HepG2 (cell line): ENCODE results near the gene PDIA6. TPM values are rescaled to one million over a fixed set of nuclear protein-coding genes. Genes with fewer than 3 reads are reported as not detected.
A peak's percentile ranks its signal among the peaks of the same experiment; 100 is the strongest.

Source experiments
- ATAC-seq: fragments of 200-7000 bp; cut with Tn5 transposase; 3 replicates; pipeline ENCODE4 v1.9.1; 2020; ENCODE audit warnings: mild to moderate bottlenecking, moderate library complexity
- BruUV-seq: library from RNA; stranded (reverse); fragments of 400-500 nt; replicated peaks from 2 replicates; lab custom pipeline; 2021; lab: Mats Ljungman, UMichigan
- CTCF ChIA-PET: fragments of 300-600 bp; formaldehyde crosslinking; extraction: SDS; loops from one replicate; lab custom pipeline; 2021; ENCODE audit warnings: low total read pairs, inconsistent platforms, low intra/inter-chr PET ratio; lab: Yijun Ruan, JAX
- POLR2A ChIA-PET: fragments of 350-600 bp; sonication (Branson Sonifier 250); formaldehyde crosslinking; loops from one replicate; lab custom pipeline; 2020; ENCODE audit warnings: antibody characterized with exemption, inconsistent platforms; lab: Yijun Ruan, JAX
- DNase-seq: peaks from one replicate; pipeline ENCODE4 v3.0.0-alpha.2; 2015; ENCODE audit warnings: low spot score
- FAIRE-seq: peaks from 3 replicates; lab custom pipeline; 2011; peaks lifted over from hg19 to GRCh38; lab: Jason Lieb, UNC
- H2AFZ ChIP-seq: one replicate; pipeline ENCODE4 v1.6.1; 2011; ENCODE audit warnings: low read length, inconsistent platforms
- H3K27ac ChIP-seq: fragments of 300-600 bp; 3 replicates; pipeline ENCODE4 v1.8.0; 2011; ENCODE audit warnings: mixed run types, mild to moderate bottlenecking, mixed read lengths, low read length, inconsistent platforms; ENCODE audit not compliant: insufficient read depth; ENCODE audit errors: extremely low read length
- H3K27me3 ChIP-seq, 2 experiments: fragments of 200-600 bp in 1 of 2; 2 replicates in 1 of 2; 3 replicates in 1 of 2; pipeline versions ENCODE4 v1.6.0 to v1.8.0; 2011; ENCODE audit warnings: low read length in 2 of 2, mild to moderate bottlenecking in 2 of 2, moderate library complexity in 2 of 2, inconsistent platforms in 1 of 2; ENCODE audit not compliant: insufficient read depth in 2 of 2, control insufficient read depth in 1 of 2
- H3K36me3 ChIP-seq, 2 experiments: fragments of 200-600 bp in 1 of 2; replicated peaks in 1 of 2; 2 replicates in 1 of 2; 3 replicates in 1 of 2; pipeline versions ENCODE4 v1.5.1 to v1.8.0; 2011; ENCODE audit warnings: low read length in 2 of 2, inconsistent platforms in 1 of 2; ENCODE audit not compliant: insufficient read depth in 2 of 2, control insufficient read depth in 1 of 2
- H3K4me1 ChIP-seq: 2 replicates; pipeline ENCODE4 v1.5.1; 2012; ENCODE audit warnings: low read length, inconsistent platforms; ENCODE audit not compliant: insufficient read depth
- H3K4me2 ChIP-seq: 2 replicates; pipeline ENCODE4 v1.6.0; 2011; ENCODE audit warnings: low read depth, low read length, inconsistent platforms
- H3K4me3 ChIP-seq, 3 experiments: fragments of 200-600 bp in 1 of 3; sonication (generic), shearing (Covaris generic) in 1 of 3; replicated peaks in 1 of 3; 2 replicates each; pipeline ENCODE4 v1.5.1; 2011 to 2016; ENCODE audit warnings: low read length in 3 of 3, inconsistent platforms in 2 of 3, low read depth in 2 of 3, mild to moderate bottlenecking in 2 of 3, control low read depth in 1 of 3, mixed read lengths in 1 of 3; ENCODE audit not compliant: insufficient read depth in 1 of 3
- H3K79me2 ChIP-seq: one replicate; pipeline ENCODE4 v1.6.1; 2011; ENCODE audit warnings: low read length, inconsistent platforms; ENCODE audit not compliant: insufficient read depth
- H3K9ac ChIP-seq: 2 replicates; pipeline ENCODE4 v1.6.0; 2011; ENCODE audit warnings: mild to moderate bottlenecking, low read depth, low read length, inconsistent platforms; ENCODE audit not compliant: insufficient read depth
- H3K9me3 ChIP-seq: 2 replicates; pipeline ENCODE4 v1.5.1; 2012; ENCODE audit warnings: mild to moderate bottlenecking, low read length
- H4K20me1 ChIP-seq: 2 replicates; pipeline ENCODE4 v1.6.0; 2011; ENCODE audit warnings: inconsistent platforms, mild to moderate bottlenecking, low read length, moderate library complexity; ENCODE audit not compliant: insufficient read depth
- CENPX ChIP-seq: sonication (generic); formaldehyde crosslinking; IDR thresholded peaks from 2 replicates; pipeline ENCODE4 v1.9.0; 2021; ENCODE audit warnings: mild to moderate bottlenecking, missing genetic modification reagents, moderate library complexity
- FOXJ3 ChIP-seq: sonication (generic); formaldehyde crosslinking; IDR thresholded peaks from 2 replicates; pipeline ENCODE4 v1.4.0; 2020; ENCODE audit warnings: missing genetic modification reagents, mild to moderate bottlenecking, borderline replicate concordance
- GABPA ChIP-seq, 2 experiments: IDR thresholded peaks; 2 replicates each; pipeline ENCODE4 v1.6.1; 2011 to 2016; ENCODE audit warnings: low read depth in 2 of 2, low read length in 1 of 2, missing biosample characterization in 1 of 2, missing genetic modification characterization in 1 of 2
- GFI1 ChIP-seq: sonication (generic); formaldehyde crosslinking; IDR thresholded peaks from 2 replicates; pipeline ENCODE4 v1.5.0; 2020; ENCODE audit warnings: missing genetic modification reagents, mild to moderate bottlenecking, borderline replicate concordance
- IRF9 ChIP-seq: sonication (generic); formaldehyde crosslinking; IDR thresholded peaks from 2 replicates; pipeline ENCODE4 v1.8.0; 2022; ENCODE audit warnings: missing genetic modification reagents, mild to moderate bottlenecking, borderline replicate concordance
- STAT5B ChIP-seq: sonication (generic); formaldehyde crosslinking; IDR thresholded peaks from 2 replicates; pipeline ENCODE4 v1.4.0; 2020; ENCODE audit warnings: missing genetic modification reagents
- WIZ ChIP-seq: sonication (generic); formaldehyde crosslinking; IDR thresholded peaks from 2 replicates; pipeline ENCODE4 v1.5.1; 2020; ENCODE audit warnings: mild to moderate bottlenecking, missing genetic modification reagents
- ZNF274 ChIP-seq: sonication (generic); formaldehyde crosslinking; IDR thresholded peaks from 2 replicates; pipeline ENCODE4 v1.5.1; 2020; ENCODE audit warnings: mild to moderate bottlenecking, missing genetic modification reagents
- ZNF546 ChIP-seq: sonication (generic); formaldehyde crosslinking; conservative IDR thresholded peaks from 2 replicates; pipeline ENCODE4 v1.8.1; 2023; ENCODE audit warnings: mild to moderate bottlenecking, missing genetic modification reagents
- ZNF567 ChIP-seq: sonication (generic); formaldehyde crosslinking; IDR thresholded peaks from 2 replicates; pipeline ENCODE4 v1.8.1; 2023; ENCODE audit warnings: mild to moderate bottlenecking, missing genetic modification reagents, borderline replicate concordance
- ZNF570 ChIP-seq: sonication (generic); formaldehyde crosslinking; IDR thresholded peaks from 2 replicates; pipeline ENCODE4 v1.4.0; 2020; ENCODE audit warnings: mild to moderate bottlenecking, missing genetic modification reagents, borderline replicate concordance
- ZNF580 ChIP-seq: IDR thresholded peaks from 2 replicates; pipeline ENCODE4 v1.6.1; 2016; ENCODE audit warnings: low read depth, borderline replicate concordance
- WGBS: methylation state at CpG from one replicate; pipeline ENCODE4 v1.1.6; 2017; ENCODE audit warnings: low lambda C conversion rate; 5-methylcytosine and 5-hydroxymethylcytosine counted together
- in situ Hi-C: cut with HindIII; loops from 2 replicates; pipeline ENCODE4 v1.10.0; 2017; ENCODE audit warnings: low pct_unique_long_range_greater_than_20kb; ENCODE audit not compliant: extremely low pct_ligation_motif_present
- intact Hi-C: fragments of 100-400 bp; cut with micrococcal nuclease; formaldehyde crosslinking; loops from one replicate; pipeline ENCODE4 v1.10.0; 2022; ENCODE audit not compliant: unreplicated experiment
- polyA plus RNA-seq, 8 experiments: library from polyadenylated mRNA; depleted of rRNA in 3 of 8; stranded (reverse) in 7 of 8; unstranded in 1 of 8; fragments of >200 nt; fragmentation: Illumina TruSeq in 4 of 8; extraction: Trizol in 4 of 8; gene quantifications; 2 replicates each; pipeline versions ENCODE4 v1.2.1 to v1.2.3, GENCODE V29; 2011 to 2016; ENCODE audit warnings: low read depth in 4 of 8, missing spikeins in 1 of 8, mixed read lengths in 1 of 8; ENCODE audit not compliant: insufficient read depth in 1 of 8
- total RNA-seq, 5 experiments: library from RNA; depleted of rRNA; stranded (reverse); fragments of >200 nt; fragmentation: Illumina TruSeq; extraction: Trizol; gene quantifications; 2 replicates each; pipeline ENCODE4 v1.2.3, GENCODE V29; 2016; ENCODE audit warnings: low read depth in 1 of 5
- TF ChIP-seq, protein P1 (sequence below): sonication (generic); formaldehyde crosslinking; IDR thresholded peaks from 2 replicates; pipeline ENCODE4 v1.8.0; 2022; ENCODE audit warnings: mild to moderate bottlenecking, missing genetic modification reagents, borderline replicate concordance

The PDIA6 gene
- total and polyA plus RNA-seq, 2 of the 13 experiments (the other 11 are each of a cell fraction or from before 2014, with no cell fraction given), result 586 to 642 TPM

- peaks cover 5 to 30% of the 10 kb centered on the region in 2 experiments; a peak in 3 of 5 replicates for H3K27me3 ChIP-seq
- H2AFZ ChIP-seq, result no peak overlapping the region
- no peak overlapping the region for H3K4me3 ChIP-seq
- CTCF ChIA-PET, result interaction anchor here (0.5 kb wide), 1 partner anchor 11 kb away, joined by 4 read pairs; no protein-coding TSS in a partner anchor
- in situ Hi-C loops, result no loop called here
- no peak for ATAC-seq
- BruUV-seq, result no TSS peak
- no peaks in the 10 kb centered on the region; the same call in 1 of the 2 replicates for H4K20me1 ChIP-seq
- no peaks in the 10 kb centered on the region for H3K9me3 ChIP-seq
- peaks cover 15% of the 10 kb centered on the region for H3K4me1 ChIP-seq
- no peaks in the 10 kb centered on the region for H3K79me2 ChIP-seq
- 31% methylated on average over 10 of the region's 11 CpGs for WGBS
- no peak for TF ChIP-seq WIZ (CRISPR knock-in tag)
- TF ChIP-seq FOXJ3 (CRISPR knock-in tag), result no peak
- no peak for TF ChIP-seq CENPX (CRISPR knock-in tag)
- no peak for TF ChIP-seq STAT5B
- 0 out of 2 replicates have a peak, but pooled peaks have one; percentile 26 for TF ChIP-seq GFI1 (CRISPR knock-in tag)
- no peak for TF ChIP-seq ZNF570 (CRISPR knock-in tag)
- TF ChIP-seq IRF9, result no peak
- no peak for TF ChIP-seq ZNF546 (CRISPR knock-in tag)
- H3K4me2 ChIP-seq, result no peak overlapping the region
- no peak overlapping the region for H3K27ac ChIP-seq
- POLR2A ChIA-PET, result no interaction called here
- intact Hi-C loops, result no loop called here
- no peaks in the 10 kb centered on the region for H3K36me3 ChIP-seq
- no peak for FAIRE-seq
- H3K9ac ChIP-seq, result no peak overlapping the region
- no peak for DNase-seq
These were observed 69.9 kb downstream of the PDIA6 start for GRCh38 chr2:10742666-10743065.

- H3K27ac ChIP-seq, result no peak overlapping the region
- no peak overlapping the region for H3K4me3 ChIP-seq
- no peaks in the 10 kb centered on the region for H3K9me3 ChIP-seq
- no peak overlapping the region for H3K9ac ChIP-seq
- no peaks in the 10 kb centered on the region for H3K79me2 ChIP-seq
- FAIRE-seq (no peak), ATAC-seq (no peak), DNase-seq (no peak)
- intact Hi-C loops, result no loop called here
- in situ Hi-C loops, result no loop called here
- CTCF ChIA-PET, result no interaction called here
- peaks cover 21% of the 10 kb centered on the region for H3K4me1 ChIP-seq
- WGBS, result 0% methylated on average over 2 of the region's 2 CpGs
- no peaks in the 10 kb centered on the region for H3K36me3 ChIP-seq
- H3K27me3 ChIP-seq, result peaks cover 5 to 27% of the 10 kb centered on the region in 2 experiments; a peak in 3 of 5 replicates
- no peak overlapping the region for H3K4me2 ChIP-seq
- no TSS peak for BruUV-seq
- no peaks in the 10 kb centered on the region; the same call in 1 of the 2 replicates for H4K20me1 ChIP-seq
- POLR2A ChIA-PET, result no interaction called here
- H2AFZ ChIP-seq, result no peak overlapping the region
- TF ChIP-seq ZNF580 (CRISPR knock-in tag), result no peak
- TF ChIP-seq, protein P1, sequence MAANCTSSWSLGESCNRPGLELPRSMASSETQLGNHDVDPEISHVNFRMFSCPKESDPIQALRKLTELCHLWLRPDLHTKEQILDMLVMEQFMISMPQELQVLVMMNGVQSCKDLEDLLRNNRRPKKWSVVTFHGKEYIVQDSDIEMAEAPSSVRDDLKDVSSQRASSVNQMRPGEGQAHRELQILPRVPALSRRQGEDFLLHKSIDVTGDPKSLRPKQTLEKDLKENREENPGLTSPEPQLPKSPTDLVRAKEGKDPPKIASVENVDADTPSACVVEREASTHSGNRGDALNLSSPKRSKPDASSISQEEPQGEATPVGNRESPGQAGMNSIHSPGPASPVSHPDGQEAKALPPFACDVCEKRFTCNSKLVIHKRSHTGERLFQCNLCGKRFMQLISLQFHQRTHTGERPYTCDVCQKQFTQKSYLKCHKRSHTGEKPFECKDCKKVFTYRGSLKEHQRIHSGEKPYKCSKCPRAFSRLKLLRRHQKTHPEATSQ (CRISPR knock-in tag), result no peak
- TF ChIP-seq ZNF567 (CRISPR knock-in tag), result no peak
- TF ChIP-seq ZNF274, result no peak
- TF ChIP-seq GABPA (IDR thresholded peaks at IDR 0.05; ENCODE audit: low read depth, low read length), result no peak
- TF ChIP-seq GABPA (CRISPR knock-in tag; IDR thresholded peaks at IDR 0.05; ENCODE audit: low read depth), result no peak
These were observed 71.4 kb downstream of the PDIA6 start for GRCh38 chr2:10741139-10741538.
